Vagina (tissue), 2 donors: ENCODE measurements around the gene PFDN2.

Experiments
- POLR2AphosphoS5 ChIP-seq, 2 donors: sonication (generic); formaldehyde crosslinking; IDR thresholded peaks; one replicate each; pipeline ENCODE4 v1.9.0; 2017; ENCODE audit warnings: antibody characterized with exemption in 2 of 2, mild to moderate bottlenecking in 2 of 2, low read depth in 1 of 2; ENCODE audit not compliant: insufficient read depth in 1 of 2
- TF ChIP-seq, protein P1 (sequence below), 3 experiments: fragments of 450-650 bp in 2 of 3; fragments of 200-600 bp in 1 of 3; sonication (generic) in 1 of 3; IDR thresholded peaks; one replicate each; pipeline ENCODE4 v1.5.1; 2017 to 2019; ENCODE audit warnings: antibody characterized with exemption in 3 of 3, mild to moderate bottlenecking in 2 of 3, moderate library complexity in 2 of 3

DNA sequence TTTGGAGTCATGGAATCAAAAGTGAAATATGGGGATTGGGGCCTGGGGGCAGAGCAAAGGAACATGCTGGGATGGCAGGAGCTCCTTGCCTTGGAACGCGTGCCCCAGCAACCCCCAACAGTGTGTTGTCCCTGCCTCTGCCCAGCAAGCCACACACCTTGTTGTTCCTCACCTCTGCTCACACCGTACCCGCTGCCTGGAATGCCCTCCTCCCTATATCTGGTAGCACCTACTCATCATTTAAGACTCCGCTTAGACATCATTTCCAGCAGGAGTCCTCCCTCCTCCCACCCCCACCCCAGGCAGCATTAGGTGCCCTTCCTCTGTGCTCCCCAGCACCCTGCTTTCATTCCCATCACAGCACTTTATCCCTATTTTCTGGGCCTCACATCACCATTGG is 36.3 kb downstream of the PFDN2 start:
- TF ChIP-seq, protein P1, sequence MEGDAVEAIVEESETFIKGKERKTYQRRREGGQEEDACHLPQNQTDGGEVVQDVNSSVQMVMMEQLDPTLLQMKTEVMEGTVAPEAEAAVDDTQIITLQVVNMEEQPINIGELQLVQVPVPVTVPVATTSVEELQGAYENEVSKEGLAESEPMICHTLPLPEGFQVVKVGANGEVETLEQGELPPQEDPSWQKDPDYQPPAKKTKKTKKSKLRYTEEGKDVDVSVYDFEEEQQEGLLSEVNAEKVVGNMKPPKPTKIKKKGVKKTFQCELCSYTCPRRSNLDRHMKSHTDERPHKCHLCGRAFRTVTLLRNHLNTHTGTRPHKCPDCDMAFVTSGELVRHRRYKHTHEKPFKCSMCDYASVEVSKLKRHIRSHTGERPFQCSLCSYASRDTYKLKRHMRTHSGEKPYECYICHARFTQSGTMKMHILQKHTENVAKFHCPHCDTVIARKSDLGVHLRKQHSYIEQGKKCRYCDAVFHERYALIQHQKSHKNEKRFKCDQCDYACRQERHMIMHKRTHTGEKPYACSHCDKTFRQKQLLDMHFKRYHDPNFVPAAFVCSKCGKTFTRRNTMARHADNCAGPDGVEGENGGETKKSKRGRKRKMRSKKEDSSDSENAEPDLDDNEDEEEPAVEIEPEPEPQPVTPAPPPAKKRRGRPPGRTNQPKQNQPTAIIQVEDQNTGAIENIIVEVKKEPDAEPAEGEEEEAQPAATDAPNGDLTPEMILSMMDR (IDR thresholded peaks at IDR 0.05), result no peak
- TF ChIP-seq POLR2AphosphoS5 (IDR thresholded peaks at IDR 0.05; ENCODE audit: insufficient read depth in 1 of 2, low read depth in 1 of 2), result no peak
